Uterus (tissue), 2 donors: ENCODE results near the gene KRTAP9-3.
"Not testable (repeated sequence)": the region's sequence is repeated elsewhere in the genome, so short reads cannot be mapped to it uniquely, and the experiment has no call there.

Experiments used
- POLR2A ChIP-seq, 2 donors: fragments of 450-650 bp; IDR thresholded peaks; one replicate each; pipeline ENCODE4 v1.6.1; 2016; ENCODE audit warnings: antibody characterized with exemption in 2 of 2, mild to moderate bottlenecking in 1 of 2, moderate library complexity in 1 of 2
- TF ChIP-seq, protein P1 (sequence below), 4 experiments: fragments of 200-600 bp in 2 of 4; fragments of 450-650 bp in 2 of 4; sonication (generic) in 2 of 4; IDR thresholded peaks; one replicate each; pipeline ENCODE4 v1.5.1; 2016 to 2019; ENCODE audit warnings: antibody characterized with exemption in 4 of 4, mild to moderate bottlenecking in 2 of 4, moderate library complexity in 1 of 4

DNA sequence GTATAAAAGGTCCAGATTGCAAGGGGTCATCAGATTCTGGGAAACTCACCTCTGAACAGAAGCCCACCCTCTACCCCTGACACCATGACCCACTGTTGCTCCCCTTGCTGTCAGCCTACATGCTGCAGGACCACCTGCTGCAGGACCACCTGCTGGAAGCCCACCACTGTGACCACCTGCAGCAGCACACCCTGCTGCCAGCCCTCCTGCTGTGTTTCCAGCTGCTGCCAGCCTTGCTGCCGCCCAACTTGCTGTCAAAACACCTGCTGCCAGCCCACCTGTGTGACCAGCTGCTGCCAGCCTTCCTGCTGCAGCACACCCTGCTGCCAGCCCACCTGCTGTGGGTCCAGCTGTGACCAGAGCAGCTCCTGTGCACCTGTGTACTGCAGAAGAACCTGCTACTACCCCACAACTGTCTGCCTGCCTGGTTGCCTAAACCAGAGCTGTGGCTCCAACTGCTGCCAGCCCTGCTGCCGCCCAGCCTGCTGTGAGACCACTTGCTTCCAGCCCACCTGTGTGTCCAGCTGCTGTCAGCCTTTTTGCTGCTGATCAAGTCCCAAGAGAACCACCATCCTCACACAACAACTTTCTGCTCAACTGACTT lies 17.5 kb downstream of the KRTAP9-3 start, which contains the start of gene KRTAP9-4:
- TF ChIP-seq, protein P1, sequence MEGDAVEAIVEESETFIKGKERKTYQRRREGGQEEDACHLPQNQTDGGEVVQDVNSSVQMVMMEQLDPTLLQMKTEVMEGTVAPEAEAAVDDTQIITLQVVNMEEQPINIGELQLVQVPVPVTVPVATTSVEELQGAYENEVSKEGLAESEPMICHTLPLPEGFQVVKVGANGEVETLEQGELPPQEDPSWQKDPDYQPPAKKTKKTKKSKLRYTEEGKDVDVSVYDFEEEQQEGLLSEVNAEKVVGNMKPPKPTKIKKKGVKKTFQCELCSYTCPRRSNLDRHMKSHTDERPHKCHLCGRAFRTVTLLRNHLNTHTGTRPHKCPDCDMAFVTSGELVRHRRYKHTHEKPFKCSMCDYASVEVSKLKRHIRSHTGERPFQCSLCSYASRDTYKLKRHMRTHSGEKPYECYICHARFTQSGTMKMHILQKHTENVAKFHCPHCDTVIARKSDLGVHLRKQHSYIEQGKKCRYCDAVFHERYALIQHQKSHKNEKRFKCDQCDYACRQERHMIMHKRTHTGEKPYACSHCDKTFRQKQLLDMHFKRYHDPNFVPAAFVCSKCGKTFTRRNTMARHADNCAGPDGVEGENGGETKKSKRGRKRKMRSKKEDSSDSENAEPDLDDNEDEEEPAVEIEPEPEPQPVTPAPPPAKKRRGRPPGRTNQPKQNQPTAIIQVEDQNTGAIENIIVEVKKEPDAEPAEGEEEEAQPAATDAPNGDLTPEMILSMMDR (IDR thresholded peaks at IDR 0.05), result not testable (repeated sequence)
- TF ChIP-seq POLR2A (IDR thresholded peaks at IDR 0.05), result not testable (repeated sequence)
